Right lobe of liver (tissue), 6 donors: ENCODE measurements around the gene CARF. TPM values are rescaled to one million over a fixed set of nuclear protein-coding genes. Genes with fewer than 3 reads are reported as not detected.

ENCODE experiments used
- ATAC-seq, 4 donors: fragments of 200-7000 bp; cut with Tn5 transposase; one replicate each; pipeline ENCODE4 v1.9.1; 2020; ENCODE audit warnings: mild to moderate bottlenecking in 4 of 4, moderate library complexity in 4 of 4
- DNase-seq, 3 donors: peaks; one replicate each; pipeline ENCODE4 v3.0.0-alpha.2; 2020
- H3K27ac ChIP-seq, 3 donors: fragments of 200-600 bp; one replicate each; pipeline ENCODE4 v1.8.0; 2022
- H3K27me3 ChIP-seq, 2 donors: fragments of 200-600 bp; one replicate each; pipeline ENCODE4 v1.8.0; 2022
- H3K36me3 ChIP-seq, 4 donors: fragments of 200-600 bp; sonication (generic) in 1 of 4; one replicate each; pipeline versions ENCODE4 v1.5.1 to v1.8.0; 2017 to 2022; ENCODE audit warnings: control low read depth in 1 of 4
- H3K4me1 ChIP-seq, 4 donors: fragments of 200-600 bp; sonication (generic) in 1 of 4; one replicate each; pipeline versions ENCODE4 v1.5.1 to v1.8.0; 2017 to 2022; ENCODE audit warnings: control low read depth in 1 of 4
- H3K4me3 ChIP-seq, 3 donors: fragments of 200-600 bp; one replicate each; pipeline ENCODE4 v1.8.0; 2022
- H3K9me3 ChIP-seq, 4 donors: fragments of 200-600 bp; sonication (generic) in 1 of 4; one replicate each; pipeline versions ENCODE4 v1.5.1 to v1.8.0; 2017 to 2022; ENCODE audit warnings: control low read depth in 1 of 4
- POLR2A ChIP-seq: fragments of 450-650 bp; IDR thresholded peaks from one replicate; pipeline ENCODE4 v1.6.1; 2017; ENCODE audit warnings: antibody characterized with exemption, mild to moderate bottlenecking
- WGBS: methylation state at CpG from one replicate; pipeline ENCODE4 v1.1.6; 2018; ENCODE audit warnings: low coverage, low lambda C conversion rate; ENCODE audit not compliant: insufficient coverage; ENCODE audit errors: missing lambda C conversion rate; 5-methylcytosine and 5-hydroxymethylcytosine counted together
- intact Hi-C, 2 donors: fragments of 100-400 bp; cut with DNase I; formaldehyde crosslinking; loops; one replicate each; pipeline versions ENCODE4 v1.11.2 to v1.14.1; 2022
- total RNA-seq, 6 experiments: library from RNA; depleted of rRNA in 2 of 6; stranded (reverse); fragments of >200 nt in 2 of 6; fragmentation: NEBNext Ultra II Directional in 3 of 6; extraction: Animal tissue kit (Norgen Biotek cat#: 25700) in 3 of 6; gene quantifications; one replicate each; pipeline versions ENCODE4 v1.1.0 to v1.2.4, GENCODE V29; 2016 to 2023
- TF ChIP-seq, protein P1 (sequence below), 4 donors: fragments of 200-600 bp in 3 of 4; fragments of 450-650 bp in 1 of 4; IDR thresholded peaks; one replicate each; pipeline versions ENCODE4 v1.5.1 to v1.8.0; 2016 to 2022; ENCODE audit warnings: antibody characterized with exemption in 4 of 4, mild to moderate bottlenecking in 2 of 4
- donor health status: DM: no; HTN: yes; CAD: no.
- donor health status: DM: no; HTN: no; CAD: no.
- donor health status: DM: no; HTN: no; CAD: no.
- donor health status: DM: no; HTN: yes; CAD: no.
- donor health status: DM: no; HTN: yes; CAD: no.

CARF gene
- total RNA-seq, 6 experiments from 2014 or later: 3.0 to 6.9 (median 4.3) TPM

DNA sequence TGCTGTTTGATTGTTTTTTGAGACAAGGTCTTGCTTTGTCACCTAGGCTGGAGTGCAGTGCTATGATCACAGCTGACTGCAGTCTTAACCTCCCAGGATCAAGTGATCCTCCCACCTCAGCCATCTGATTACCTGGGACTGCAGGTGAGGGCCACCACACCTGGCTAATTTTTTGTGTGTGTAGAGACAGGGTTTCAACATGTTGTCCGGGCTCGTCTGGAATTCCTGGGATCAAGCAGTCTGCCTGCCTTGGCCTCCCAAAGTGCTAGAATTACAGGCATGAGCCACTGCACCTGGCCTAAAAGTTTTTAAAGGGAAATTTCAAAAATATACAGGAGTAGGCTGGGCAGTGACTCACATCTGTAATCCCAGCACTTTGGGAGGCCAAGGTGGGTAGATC lies 22.4 kb downstream of the CARF start:
- H3K4me1 ChIP-seq: no peaks in the 10 kb centered on the region
- DNase-seq: no peak
- ATAC-seq: no peak
- intact Hi-C loops: no loop called here
- no peak overlapping the region for H3K4me3 ChIP-seq
- no peaks in the 10 kb centered on the region for H3K9me3 ChIP-seq
- TF ChIP-seq, protein P1, sequence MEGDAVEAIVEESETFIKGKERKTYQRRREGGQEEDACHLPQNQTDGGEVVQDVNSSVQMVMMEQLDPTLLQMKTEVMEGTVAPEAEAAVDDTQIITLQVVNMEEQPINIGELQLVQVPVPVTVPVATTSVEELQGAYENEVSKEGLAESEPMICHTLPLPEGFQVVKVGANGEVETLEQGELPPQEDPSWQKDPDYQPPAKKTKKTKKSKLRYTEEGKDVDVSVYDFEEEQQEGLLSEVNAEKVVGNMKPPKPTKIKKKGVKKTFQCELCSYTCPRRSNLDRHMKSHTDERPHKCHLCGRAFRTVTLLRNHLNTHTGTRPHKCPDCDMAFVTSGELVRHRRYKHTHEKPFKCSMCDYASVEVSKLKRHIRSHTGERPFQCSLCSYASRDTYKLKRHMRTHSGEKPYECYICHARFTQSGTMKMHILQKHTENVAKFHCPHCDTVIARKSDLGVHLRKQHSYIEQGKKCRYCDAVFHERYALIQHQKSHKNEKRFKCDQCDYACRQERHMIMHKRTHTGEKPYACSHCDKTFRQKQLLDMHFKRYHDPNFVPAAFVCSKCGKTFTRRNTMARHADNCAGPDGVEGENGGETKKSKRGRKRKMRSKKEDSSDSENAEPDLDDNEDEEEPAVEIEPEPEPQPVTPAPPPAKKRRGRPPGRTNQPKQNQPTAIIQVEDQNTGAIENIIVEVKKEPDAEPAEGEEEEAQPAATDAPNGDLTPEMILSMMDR (IDR thresholded peaks at IDR 0.05): no peak
- no peak for TF ChIP-seq POLR2A
- 100% methylated on average over 2 of the region's 2 CpGs for WGBS
- no peaks in the 10 kb centered on the region for H3K36me3 ChIP-seq
- no peaks in the 10 kb centered on the region for H3K27me3 ChIP-seq
- H3K27ac ChIP-seq: no peak overlapping the region

DNA sequence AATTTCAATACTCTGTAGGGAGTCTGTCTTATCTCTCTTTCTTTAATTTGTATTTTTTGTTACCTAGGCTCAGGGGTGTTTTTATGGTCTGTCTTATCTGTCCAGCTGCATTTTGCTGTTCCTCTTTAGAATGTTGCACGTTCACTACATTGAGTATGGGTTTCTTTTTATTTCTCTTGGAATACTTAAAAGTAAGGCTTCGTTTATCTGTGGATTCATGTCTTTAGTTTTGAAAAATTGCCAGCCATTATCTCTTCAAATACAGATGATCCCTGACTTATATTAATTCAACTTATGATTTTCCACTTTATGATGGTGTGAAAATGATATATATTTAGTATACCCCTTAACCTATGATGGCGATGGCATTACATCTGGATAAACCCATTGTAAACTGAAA lies 26.9 kb downstream of the CARF start:
- H3K9me3 ChIP-seq: no peaks in the 10 kb centered on the region
- intact Hi-C loops: no loop called here
- WGBS: 91% methylated on average over 3 of the region's 3 CpGs
- H3K36me3 ChIP-seq: no peaks in the 10 kb centered on the region
- DNase-seq: no peak
- TF ChIP-seq POLR2A: no peak
- TF ChIP-seq, protein P1 (IDR thresholded peaks at IDR 0.05): no peak
- no peak overlapping the region for H3K4me3 ChIP-seq
- H3K4me1 ChIP-seq: no peaks in the 10 kb centered on the region
- H3K27me3 ChIP-seq: no peaks in the 10 kb centered on the region
- no peak overlapping the region for H3K27ac ChIP-seq
- no peak for ATAC-seq

GRCh38 chr2:202941771-202942170 lies 29.7 kb downstream of the CARF start:
- Histone ChIP-seq H3K4me3 (no peak overlapping the region), H3K27me3 (no peaks in the 10 kb centered on the region), H3K4me1 (no peaks in the 10 kb centered on the region), H3K36me3 (no peaks in the 10 kb centered on the region), H3K9me3 (no peaks in the 10 kb centered on the region), H3K27ac (no peak overlapping the region)
- intact Hi-C loops: no loop called here
- 98% methylated on average over 4 of the region's 4 CpGs for WGBS
- ATAC-seq (no peak), DNase-seq (no peak)
- TF ChIP-seq, protein P1 (IDR thresholded peaks at IDR 0.05): no peak
- TF ChIP-seq POLR2A: no peak

GRCh38 chr2:202944408-202944807 lies 32.3 kb downstream of the CARF start:
- TF ChIP-seq POLR2A: no peak
- TF ChIP-seq, protein P1 (IDR thresholded peaks at IDR 0.05): no peak
- H3K27me3 ChIP-seq: no peaks in the 10 kb centered on the region
- no peak overlapping the region for H3K4me3 ChIP-seq
- no peaks in the 10 kb centered on the region for H3K36me3 ChIP-seq
- no peak overlapping the region for H3K27ac ChIP-seq
- intact Hi-C loops: no loop called here
- DNase-seq: no peak
- no peaks in the 10 kb centered on the region for H3K4me1 ChIP-seq
- 23% methylated on average over 1 of the region's 1 CpG for WGBS
- peaks cover 0 to 3% (median 0%) of the 10 kb centered on the region in 4 donors for H3K9me3 ChIP-seq
- ATAC-seq: peak in 3 of 4 donors; percentile 32 to 79 (median 54)

GRCh38 chr2:202944816-202945215 lies 32.7 kb downstream of the CARF start:
- Histone ChIP-seq H3K9me3 (peaks cover 0 to 3% (median 0%) of the 10 kb centered on the region in 4 donors), H3K4me1 (no peaks in the 10 kb centered on the region), H3K36me3 (no peaks in the 10 kb centered on the region), H3K27me3 (no peaks in the 10 kb centered on the region), H3K27ac (no peak overlapping the region), H3K4me3 (no peak overlapping the region)
- no peak for TF ChIP-seq POLR2A
- TF ChIP-seq, protein P1 (IDR thresholded peaks at IDR 0.05): no peak
- DNase-seq (no peak), ATAC-seq (no peak)
- 83% methylated on average over 3 of the region's 3 CpGs for WGBS
- intact Hi-C loops: no loop called here
